ENCODE measurements around the gene ETFB.

ETFB gene

DNA sequence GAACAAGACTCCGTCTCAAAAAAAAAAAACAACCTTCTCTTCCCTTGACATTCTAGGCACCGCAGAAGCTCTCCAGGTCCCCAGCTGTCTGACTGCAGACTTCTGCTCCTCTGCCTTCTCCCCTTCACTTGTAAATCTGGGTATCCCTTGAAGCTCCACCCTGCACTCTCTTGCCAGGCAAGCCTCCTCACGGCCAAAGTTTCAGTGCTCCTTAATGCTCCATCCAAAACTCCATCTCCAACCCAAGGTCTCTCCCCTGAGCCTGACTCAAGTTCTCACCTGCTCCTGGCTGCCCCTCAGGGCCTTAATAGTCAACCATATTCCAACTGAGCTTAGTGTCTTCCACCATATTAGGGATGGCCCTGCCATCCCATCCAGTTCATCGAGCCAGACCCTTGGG lies 4.0 kb upstream of the ETFB start:
- H3K27ac Mint-ChIP-seq, result peak overlapping the region; percentile 7 to 85 (median 50)
- H3K9me3 Mint-ChIP-seq, result no peaks in the 10 kb centered on the region
- H3K27me3 Mint-ChIP-seq (ENCODE audit: low read depth), result peaks cover 5% of the 10 kb centered on the region
- H3K36me3 Mint-ChIP-seq (ENCODE audit: low read depth), result no peaks in the 10 kb centered on the region
- H3K4me1 Mint-ChIP-seq, result peaks cover 7% of the 10 kb centered on the region
- TF ChIP-seq, protein P1, sequence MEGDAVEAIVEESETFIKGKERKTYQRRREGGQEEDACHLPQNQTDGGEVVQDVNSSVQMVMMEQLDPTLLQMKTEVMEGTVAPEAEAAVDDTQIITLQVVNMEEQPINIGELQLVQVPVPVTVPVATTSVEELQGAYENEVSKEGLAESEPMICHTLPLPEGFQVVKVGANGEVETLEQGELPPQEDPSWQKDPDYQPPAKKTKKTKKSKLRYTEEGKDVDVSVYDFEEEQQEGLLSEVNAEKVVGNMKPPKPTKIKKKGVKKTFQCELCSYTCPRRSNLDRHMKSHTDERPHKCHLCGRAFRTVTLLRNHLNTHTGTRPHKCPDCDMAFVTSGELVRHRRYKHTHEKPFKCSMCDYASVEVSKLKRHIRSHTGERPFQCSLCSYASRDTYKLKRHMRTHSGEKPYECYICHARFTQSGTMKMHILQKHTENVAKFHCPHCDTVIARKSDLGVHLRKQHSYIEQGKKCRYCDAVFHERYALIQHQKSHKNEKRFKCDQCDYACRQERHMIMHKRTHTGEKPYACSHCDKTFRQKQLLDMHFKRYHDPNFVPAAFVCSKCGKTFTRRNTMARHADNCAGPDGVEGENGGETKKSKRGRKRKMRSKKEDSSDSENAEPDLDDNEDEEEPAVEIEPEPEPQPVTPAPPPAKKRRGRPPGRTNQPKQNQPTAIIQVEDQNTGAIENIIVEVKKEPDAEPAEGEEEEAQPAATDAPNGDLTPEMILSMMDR (IDR thresholded peaks at IDR 0.05; ENCODE audit: unreplicated experiment in 3 of 3), result no peak
- H3K4me3 Mint-ChIP-seq, result peak overlapping the region; percentile 67 to 81 (median 73)

DNA sequence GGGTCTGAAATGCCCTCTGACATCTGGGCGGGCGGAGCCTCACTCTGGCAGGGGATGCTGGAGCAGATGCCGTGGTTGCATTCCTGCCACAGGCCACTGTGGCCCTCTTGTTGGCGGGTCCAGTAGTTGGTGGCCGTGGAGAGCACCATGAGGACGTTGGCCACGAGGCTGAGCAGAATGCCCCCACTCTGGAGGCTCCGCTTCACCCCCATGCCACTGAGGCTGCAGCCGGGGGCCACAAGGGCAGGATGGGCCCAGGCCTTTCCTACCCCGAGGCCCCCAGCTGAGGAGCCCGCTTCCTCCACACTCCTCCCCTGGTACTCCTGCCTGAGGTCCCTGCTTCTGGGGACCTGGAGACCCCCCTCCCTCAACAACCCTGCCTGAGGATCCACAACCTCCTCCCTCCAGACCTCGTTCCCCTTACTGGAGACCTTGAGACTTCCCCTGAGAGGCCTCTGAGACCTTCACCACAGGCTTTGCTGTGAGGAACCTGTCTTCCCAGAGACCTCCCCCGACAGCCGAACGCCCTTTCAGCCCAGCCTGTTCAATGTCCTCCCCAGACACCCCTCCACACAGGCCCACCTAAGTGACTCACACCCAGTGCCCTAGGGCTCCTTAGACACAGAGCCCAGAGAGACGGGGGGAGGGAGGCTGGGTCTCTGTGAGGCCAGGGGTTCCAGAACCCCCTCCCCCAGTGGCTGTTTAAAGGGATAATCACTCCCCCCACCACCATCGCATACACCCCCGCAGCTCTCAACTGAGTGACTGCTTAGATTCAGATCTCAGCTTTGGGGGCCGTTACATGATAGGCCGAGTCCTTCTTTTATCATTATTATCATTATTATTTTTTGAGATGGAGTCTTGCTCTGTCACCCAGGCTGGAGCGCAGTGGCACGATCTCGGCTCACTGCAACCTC lies 2.4 kb upstream of the ETFB start, which contains the start of gene CLDND2:
CLDND2 (minus strand) TSS at position 638 of the 917 bp plus-strand sequence; CDS start at position 212, 426 bp downstream.
- peaks cover 5% of the 10 kb centered on the region for H3K27me3 Mint-ChIP-seq (ENCODE audit: low read depth)
- peak within 1 kb of the TSS; percentile 98 to 100 (median 99) for H3K27ac Mint-ChIP-seq
- H3K9me3 Mint-ChIP-seq, result no peaks in the 10 kb centered on the region
- peak within 1 kb of the TSS; percentile 98 to 100 (median 99) for H3K4me3 Mint-ChIP-seq
- TF ChIP-seq, protein P1 (IDR thresholded peaks at IDR 0.05; ENCODE audit: unreplicated experiment in 3 of 3), result peak in 1 of 3 experiments; percentile 8
- H3K36me3 Mint-ChIP-seq (ENCODE audit: low read depth), result no peaks in the 10 kb centered on the region
- H3K4me1 Mint-ChIP-seq, result peaks cover 17% of the 10 kb centered on the region

DNA sequence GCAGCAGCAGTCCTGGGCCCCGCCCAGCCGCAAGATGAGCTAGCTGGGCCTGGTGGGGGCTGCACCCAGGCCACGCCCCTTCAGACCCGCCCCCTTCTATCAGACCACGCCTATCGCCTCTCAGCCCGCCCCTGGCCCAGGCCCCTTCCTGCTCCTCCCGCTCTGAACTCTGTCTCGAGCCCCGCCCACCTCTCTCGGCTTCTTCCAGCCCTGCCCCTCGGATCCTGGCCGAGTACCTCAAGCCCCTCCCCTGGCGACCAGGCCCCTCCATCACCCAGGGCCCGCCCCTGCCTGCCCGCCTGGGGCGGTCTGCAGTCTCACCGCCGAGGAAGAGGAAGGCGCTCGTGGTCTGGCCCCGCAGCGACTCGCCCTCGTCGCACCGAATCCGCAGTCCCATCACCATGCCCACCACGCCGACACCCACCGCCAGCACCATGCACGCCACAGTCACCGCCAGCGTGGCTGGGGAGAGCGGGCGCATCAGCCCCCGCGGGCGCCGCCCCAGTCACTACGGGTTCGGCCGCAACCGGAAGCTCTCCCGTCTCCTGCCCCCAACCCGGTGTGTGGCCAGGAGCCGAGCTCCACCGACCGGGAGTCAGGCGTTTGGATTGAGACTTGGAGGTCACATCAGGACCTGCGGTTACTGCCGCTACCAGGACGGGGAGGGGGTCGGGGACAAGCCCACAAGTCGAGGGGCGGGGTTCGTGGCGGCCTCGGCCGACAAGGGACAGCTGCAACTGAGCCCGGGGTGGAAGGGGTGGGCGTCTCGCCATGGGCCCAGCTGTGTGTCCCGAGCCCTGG lies 1.6 kb upstream of the ETFB start:
- Mint-ChIP-seq H3K4me1 (peaks cover 23% of the 10 kb centered on the region), H3K9me3 (no peaks in the 10 kb centered on the region), H3K27ac (peak overlapping the region; percentile 98 to 100 (median 99)), H3K27me3 (ENCODE audit: low read depth) (no peaks in the 10 kb centered on the region), H3K4me3 (peak overlapping the region; percentile 98 to 100 (median 99)), H3K36me3 (ENCODE audit: low read depth) (no peaks in the 10 kb centered on the region)
- TF ChIP-seq, protein P1 (IDR thresholded peaks at IDR 0.05; ENCODE audit: unreplicated experiment in 3 of 3), result peak in 1 of 3 experiments; percentile 2

DNA sequence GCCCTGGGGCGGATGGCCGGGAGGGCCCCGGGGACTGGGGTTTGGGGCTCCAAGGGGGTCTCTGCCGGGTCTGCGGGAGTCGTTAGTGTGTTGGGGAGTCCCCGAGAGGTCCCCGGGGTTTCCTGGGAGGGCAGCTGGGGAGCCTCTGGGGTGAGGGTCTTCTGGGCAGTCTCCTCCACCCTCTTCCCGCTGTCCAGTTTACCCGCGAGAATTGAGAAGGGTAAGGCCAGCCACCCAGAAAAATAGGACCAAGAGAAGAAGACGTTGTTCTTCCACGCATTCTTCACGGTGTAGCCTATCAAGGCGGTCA lies 1.0 kb upstream of the ETFB start:
- TF ChIP-seq, protein P1 (IDR thresholded peaks at IDR 0.05; ENCODE audit: unreplicated experiment in 3 of 3), result no peak
- Mint-ChIP-seq H3K9me3 (no peaks in the 10 kb centered on the region), H3K36me3 (ENCODE audit: low read depth) (no peaks in the 10 kb centered on the region), H3K4me3 (peak overlapping the region; percentile 98 to 100 (median 99)), H3K27me3 (ENCODE audit: low read depth) (no peaks in the 10 kb centered on the region), H3K4me1 (peaks cover 25% of the 10 kb centered on the region), H3K27ac (peak overlapping the region; percentile 98 to 100 (median 99))

DNA sequence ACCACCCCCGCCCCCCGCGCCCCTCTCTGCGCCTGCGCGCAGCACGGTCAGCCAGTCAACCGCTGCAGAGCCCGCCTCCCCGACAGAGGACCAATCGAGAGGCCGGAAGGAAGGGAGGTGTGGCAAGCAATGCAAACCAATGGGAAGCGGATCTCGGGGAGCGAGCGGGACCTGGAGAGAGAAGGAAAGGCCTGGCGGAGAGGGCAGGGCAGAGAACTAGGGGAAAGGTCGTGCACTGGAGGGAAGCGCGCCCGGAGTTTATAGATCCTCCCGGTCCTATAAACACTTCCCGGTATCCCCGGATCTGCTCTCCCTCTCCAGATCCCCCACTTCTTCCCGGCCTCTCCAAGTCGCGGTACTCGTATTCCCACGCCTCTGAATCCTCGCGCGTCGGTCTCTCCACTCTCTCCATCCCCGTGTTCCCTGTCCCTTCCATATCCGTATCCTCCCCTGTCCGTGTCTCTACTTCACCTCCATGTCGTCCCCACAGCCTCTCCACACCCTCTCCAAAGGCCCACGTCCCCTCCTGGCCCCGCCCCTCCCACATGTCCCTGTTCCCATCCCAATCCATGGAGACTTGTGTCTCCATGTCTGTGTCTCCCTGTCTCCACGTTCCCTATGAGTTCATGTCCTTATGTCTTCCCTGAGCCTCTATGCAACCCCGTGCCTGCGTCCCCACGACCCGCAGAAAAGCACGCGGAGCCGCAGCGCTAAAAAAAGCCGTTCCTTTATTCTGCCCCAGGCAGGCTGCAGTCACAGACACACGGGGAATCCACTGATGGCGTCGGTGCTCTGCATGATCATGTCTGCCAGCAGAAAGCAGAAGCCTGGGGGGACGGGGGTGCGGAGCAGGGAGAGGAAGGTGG lies 434 bp upstream of the ETFB start:
- Mint-ChIP-seq H3K4me1 (peaks cover 29% of the 10 kb centered on the region), H3K9me3 (no peaks in the 10 kb centered on the region), H3K27me3 (ENCODE audit: low read depth) (no peaks in the 10 kb centered on the region), H3K4me3 (peak overlapping the region; percentile 98 to 100 (median 99)), H3K36me3 (ENCODE audit: low read depth) (no peaks in the 10 kb centered on the region), H3K27ac (peak overlapping the region; percentile 98 to 100 (median 99))
- TF ChIP-seq, protein P1 (IDR thresholded peaks at IDR 0.05; ENCODE audit: unreplicated experiment in 3 of 3), result no peak
